Endothelial cell of umbilical vein (primary cell): ENCODE data around the gene ZNF362. TPM values are rescaled to one million over a fixed set of nuclear protein-coding genes. Genes with fewer than 3 reads are reported as not detected.

Source experiments
- BruUV-seq: library from RNA; stranded (reverse); fragments of 400-500 nt; replicated peaks from 2 replicates; lab custom pipeline; 2021; lab: Mats Ljungman, UMichigan
- CTCF ChIA-PET: fragments of 300-600, 350-600 bp; sonication (Branson Sonifier 250); formaldehyde crosslinking; loops from one replicate; lab custom pipeline; 2021; ENCODE audit warnings: antibody characterized with exemption, inconsistent platforms; lab: Charles Lee
- POLR2A ChIA-PET: fragments of 300-600, 350-600 bp; sonication (Branson Sonifier 250); formaldehyde crosslinking; loops from one replicate; lab custom pipeline; 2021; ENCODE audit warnings: antibody characterized with exemption, inconsistent platforms; lab: Charles Lee
- DNase-seq: peaks from one replicate; pipeline ENCODE4 v3.0.0-alpha.2; 2011; ENCODE audit warnings: low read depth, low spot score
- FAIRE-seq: peaks from 2 replicates; lab custom pipeline; 2011; peaks lifted over from hg19 to GRCh38; lab: Jason Lieb, UNC
- H2AFZ ChIP-seq: 2 replicates; pipeline ENCODE4 v1.6.0; 2012; ENCODE audit warnings: low read depth, low read length, control low read depth, inconsistent platforms
- H3K27ac ChIP-seq: 2 replicates; pipeline ENCODE4 v1.5.1; 2011; ENCODE audit warnings: low read depth, mild to moderate bottlenecking, control low read depth, low read length, moderate library complexity; ENCODE audit not compliant: insufficient read depth
- H3K27me3 ChIP-seq, 2 experiments: 2 replicates each; pipeline versions ENCODE4 v1.6.0 to v1.6.1; 2011; ENCODE audit warnings: low read length in 2 of 2, mixed read lengths in 1 of 2; ENCODE audit not compliant: control insufficient read depth in 2 of 2, insufficient read depth in 2 of 2
- H3K36me3 ChIP-seq, 2 experiments: 2 replicates in 1 of 2; 3 replicates in 1 of 2; pipeline ENCODE4 v1.5.1; 2011; ENCODE audit warnings: low read length in 2 of 2, mild to moderate bottlenecking in 1 of 2, moderate library complexity in 1 of 2; ENCODE audit not compliant: control insufficient read depth in 2 of 2, insufficient read depth in 2 of 2; ENCODE audit errors: extremely low read depth in 1 of 2
- H3K4me1 ChIP-seq: 3 replicates; pipeline ENCODE4 v1.5.1; 2011; ENCODE audit warnings: mild to moderate bottlenecking, low read length; ENCODE audit not compliant: control insufficient read depth, insufficient read depth; ENCODE audit errors: extremely low read depth
- H3K4me2 ChIP-seq: 2 replicates; pipeline ENCODE4 v1.6.1; 2011; ENCODE audit warnings: low read length, control low read depth, mixed read lengths; ENCODE audit not compliant: insufficient read depth
- H3K4me3 ChIP-seq, 3 experiments: fragments of 200-600 bp in 1 of 3; sonication (generic), shearing (Covaris generic) in 1 of 3; replicated peaks in 1 of 3; 2 replicates each; pipeline ENCODE4 v1.5.1; 2011 to 2016; ENCODE audit warnings: control low read depth in 3 of 3, low read length in 3 of 3, mild to moderate bottlenecking in 2 of 3, inconsistent platforms in 1 of 3, low read depth in 1 of 3, moderate library complexity in 1 of 3; ENCODE audit not compliant: insufficient read depth in 1 of 3
- H3K79me2 ChIP-seq: 2 replicates; pipeline ENCODE4 v1.6.0; 2012; ENCODE audit warnings: low read length, inconsistent platforms; ENCODE audit not compliant: control insufficient read depth, insufficient read depth
- H3K9ac ChIP-seq: replicated peaks from 2 replicates; pipeline ENCODE3; 2011; ENCODE audit warnings: low read length, control low read depth; ENCODE audit not compliant: insufficient read depth; ENCODE audit errors: extremely low read depth
- H3K9me1 ChIP-seq: replicated peaks from 3 replicates; pipeline ENCODE4 v1.6.0; 2011; ENCODE audit warnings: mild to moderate bottlenecking, low read length; ENCODE audit not compliant: control insufficient read depth, insufficient read depth; ENCODE audit errors: extremely low read depth
- H3K9me3 ChIP-seq: replicated peaks from 2 replicates; pipeline ENCODE4 v1.5.1; 2012; ENCODE audit warnings: low read length, inconsistent platforms; ENCODE audit not compliant: control insufficient read depth, insufficient read depth
- H4K20me1 ChIP-seq: replicated peaks from 2 replicates; pipeline ENCODE3; 2011; ENCODE audit warnings: mild to moderate bottlenecking, low read length; ENCODE audit not compliant: control insufficient read depth, insufficient read depth; ENCODE audit errors: extremely low read depth
- EZH2 ChIP-seq: IDR thresholded peaks from 2 replicates; pipeline ENCODE4 v1.6.1; 2012; ENCODE audit warnings: borderline replicate concordance, low read depth, mild to moderate bottlenecking, moderate library complexity, low read length, inconsistent platforms; ENCODE audit not compliant: severe bottlenecking
- FOS ChIP-seq: IDR thresholded peaks from 2 replicates; pipeline ENCODE4 v1.6.1; 2011; ENCODE audit warnings: mild to moderate bottlenecking, low read length, moderate library complexity, borderline replicate concordance; ENCODE audit not compliant: insufficient read depth
- GATA2 ChIP-seq: IDR thresholded peaks from 2 replicates; pipeline ENCODE4 v1.7.0; 2011; ENCODE audit warnings: low read depth, mild to moderate bottlenecking, moderate library complexity, mixed read lengths, low read length; ENCODE audit not compliant: insufficient read length, insufficient read depth
- JUN ChIP-seq: IDR thresholded peaks from 2 replicates; pipeline ENCODE4 v1.6.1; 2011; ENCODE audit warnings: borderline replicate concordance, low read depth; ENCODE audit not compliant: insufficient read length, insufficient read depth
- MYC ChIP-seq: IDR thresholded peaks from one replicate; pipeline ENCODE4 v1.6.1; 2011; ENCODE audit warnings: mild to moderate bottlenecking, low read depth, low read length
- POLR2A ChIP-seq: IDR thresholded peaks from 2 replicates; pipeline ENCODE4 v1.6.1; 2012; ENCODE audit warnings: low read depth, mild to moderate bottlenecking, control low read depth, low read length
- POLR2AphosphoS5 ChIP-seq: IDR thresholded peaks from 2 replicates; pipeline ENCODE4 v1.6.1; 2012; ENCODE audit warnings: low read depth, mild to moderate bottlenecking, control low read depth, low read length, moderate library complexity; ENCODE audit not compliant: insufficient read depth
- dilution Hi-C: fragments of 300-500 bp; cut with MboI; formaldehyde crosslinking; loops from one replicate; pipeline ENCODE4 v1.15.0; 2019; ENCODE audit warnings: low sequenced_read_pairs; ENCODE audit not compliant: extremely low pct_ligation_motif_present
- intact Hi-C: fragments of 100-400 bp; cut with micrococcal nuclease; formaldehyde crosslinking; loops from one replicate; pipeline ENCODE4 v1.10.0; 2022
- polyA plus RNA-seq, 4 experiments: library from polyadenylated mRNA; depleted of rRNA in 3 of 4; stranded (reverse) in 3 of 4; unstranded in 1 of 4; fragments of >200 nt; gene quantifications; 2 replicates each; pipeline versions ENCODE4 v1.2.1 to v1.2.3, GENCODE V29; 2011 to 2012; ENCODE audit warnings: missing spikeins in 1 of 4
- total RNA-seq: library from RNA; stranded (reverse); gene quantifications from 2 replicates; pipeline ENCODE4 v1.2.3, GENCODE V29; 2021
- TF ChIP-seq, protein P1 (sequence below), 2 donors: IDR thresholded peaks; 1 replicate in 1 of 2; 2 replicates in 1 of 2; pipeline ENCODE4 v1.5.1; 2011; ENCODE audit warnings: low read length in 2 of 2, mild to moderate bottlenecking in 2 of 2, moderate library complexity in 2 of 2, control low read depth in 1 of 2, inconsistent platforms in 1 of 2, low read depth in 1 of 2; ENCODE audit not compliant: insufficient read depth in 1 of 2; ENCODE audit errors: extremely low read depth in 1 of 2
- TF ChIP-seq, protein P2 (sequence below): IDR thresholded peaks from 2 replicates; pipeline ENCODE4 v1.6.1; 2011; ENCODE audit not compliant: insufficient read depth, insufficient read length

The ZNF362 gene
- total and polyA plus RNA-seq, 2 donors (not counting 3 experiments of a cell fraction or from before 2014, with no cell fraction given), result 28.4 to 35.3 TPM

DNA sequence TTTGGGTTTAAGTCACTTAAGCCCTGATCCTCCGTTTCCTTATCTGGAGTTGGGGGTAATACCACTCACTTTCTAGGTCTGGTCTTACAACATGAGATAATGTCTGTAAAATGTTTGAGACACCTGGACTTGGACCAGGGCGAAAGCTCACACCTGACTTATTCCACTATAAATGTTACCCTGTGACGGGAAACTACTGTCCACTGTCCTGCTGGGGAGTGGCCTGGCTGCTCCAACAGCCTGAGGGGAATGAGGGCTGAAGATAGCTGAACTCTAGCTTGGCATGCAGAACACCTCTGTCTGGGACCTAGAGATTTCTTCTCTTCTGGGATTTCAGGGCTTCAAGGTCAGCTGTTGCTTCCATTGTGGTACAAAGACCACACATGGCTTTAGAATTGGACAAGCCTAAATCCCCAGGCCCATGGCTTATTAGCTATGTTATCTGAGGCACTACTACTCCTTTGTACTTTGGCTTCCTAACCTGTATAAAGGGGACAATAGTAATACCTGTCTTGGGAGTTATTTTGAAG is 74.1 kb downstream of the ZNF362 start:
- H2AFZ ChIP-seq, result no peak overlapping the region
- dilution Hi-C loops, result no loop called here

More for the DNA sequence above, 74.1 kb downstream of the ZNF362 start:
- POLR2A ChIA-PET, result no interaction called here
- Histone ChIP-seq H4K20me1 (no peaks in the 10 kb centered on the region), H3K4me3 (no peak overlapping the region), H3K9ac (no peak overlapping the region), H3K27ac (no peak overlapping the region), H3K4me1 (peaks cover 16% of the 10 kb centered on the region), H3K36me3 (peaks cover 36 to 65% of the 10 kb centered on the region in 2 experiments), H3K9me3 (no peaks in the 10 kb centered on the region), H3K27me3 (no peaks in the 10 kb centered on the region), H3K4me2 (no peak overlapping the region), H3K79me2 (peaks cover 34% of the 10 kb centered on the region), H3K9me1 (no peaks in the 10 kb centered on the region)
- intact Hi-C loops, result no loop called here
- CTCF ChIA-PET, result interaction anchor here (0.8 kb wide), 1 partner anchor 35 kb away, joined by 3 read pairs; no protein-coding TSS in a partner anchor
- FAIRE-seq, result no peak
- no peak for DNase-seq
- TF ChIP-seq FOS (no peak), GATA2 (no peak), POLR2AphosphoS5 (no peak), MYC (no peak), EZH2 (no peak), POLR2A (no peak), JUN (no peak)
- TF ChIP-seq, protein P1, sequence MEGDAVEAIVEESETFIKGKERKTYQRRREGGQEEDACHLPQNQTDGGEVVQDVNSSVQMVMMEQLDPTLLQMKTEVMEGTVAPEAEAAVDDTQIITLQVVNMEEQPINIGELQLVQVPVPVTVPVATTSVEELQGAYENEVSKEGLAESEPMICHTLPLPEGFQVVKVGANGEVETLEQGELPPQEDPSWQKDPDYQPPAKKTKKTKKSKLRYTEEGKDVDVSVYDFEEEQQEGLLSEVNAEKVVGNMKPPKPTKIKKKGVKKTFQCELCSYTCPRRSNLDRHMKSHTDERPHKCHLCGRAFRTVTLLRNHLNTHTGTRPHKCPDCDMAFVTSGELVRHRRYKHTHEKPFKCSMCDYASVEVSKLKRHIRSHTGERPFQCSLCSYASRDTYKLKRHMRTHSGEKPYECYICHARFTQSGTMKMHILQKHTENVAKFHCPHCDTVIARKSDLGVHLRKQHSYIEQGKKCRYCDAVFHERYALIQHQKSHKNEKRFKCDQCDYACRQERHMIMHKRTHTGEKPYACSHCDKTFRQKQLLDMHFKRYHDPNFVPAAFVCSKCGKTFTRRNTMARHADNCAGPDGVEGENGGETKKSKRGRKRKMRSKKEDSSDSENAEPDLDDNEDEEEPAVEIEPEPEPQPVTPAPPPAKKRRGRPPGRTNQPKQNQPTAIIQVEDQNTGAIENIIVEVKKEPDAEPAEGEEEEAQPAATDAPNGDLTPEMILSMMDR (IDR thresholded peaks at IDR 0.05; ENCODE audit: extremely low read depth in 1 of 2, insufficient read depth in 1 of 2, low read depth in 1 of 2, low read length in 2 of 2), result no peak
- TF ChIP-seq, protein P2, sequence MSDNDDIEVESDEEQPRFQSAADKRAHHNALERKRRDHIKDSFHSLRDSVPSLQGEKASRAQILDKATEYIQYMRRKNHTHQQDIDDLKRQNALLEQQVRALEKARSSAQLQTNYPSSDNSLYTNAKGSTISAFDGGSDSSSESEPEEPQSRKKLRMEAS, result no peak
- BruUV-seq, result no TSS peak
